K562 (cell line): Measurements from ENCODE around the gene GBX1. TPM values are rescaled to one million over a fixed set of nuclear protein-coding genes. Genes with fewer than 3 reads are reported as not detected.

Experiments used
- ATAC-seq: fragments of 200-7000 bp; cut with Tn5 transposase; 3 replicates; pipeline ENCODE4 v1.9.1; 2020; ENCODE audit warnings: moderate library complexity
- BruUV-seq: library from RNA; stranded (reverse); fragments of 400-500 nt; replicated peaks from 2 replicates; lab custom pipeline; 2021; lab: Mats Ljungman, UMichigan
- CTCF ChIA-PET: fragments of 300-600 bp; formaldehyde crosslinking; extraction: SDS; loops from one replicate; lab custom pipeline; 2021; ENCODE audit warnings: low intra/inter-chr PET ratio; lab: Yijun Ruan, JAX
- POLR2A ChIA-PET: fragments of 300-600, 350-650 bp; sonication (Branson Sonifier 250); formaldehyde crosslinking; extraction: SDS; loops from one replicate; lab custom pipeline; 2021; ENCODE audit warnings: antibody characterized with exemption, inconsistent platforms; lab: Yijun Ruan, JAX
- DNase-seq, 4 experiments: peaks; one replicate each; pipeline versions ENCODE4 v3.0.0 to v3.0.0-alpha.2; 2011 to 2018; ENCODE audit warnings: low spot score in 3 of 4, mixed read lengths in 3 of 4; ENCODE audit errors: extremely low read depth in 1 of 4
- FAIRE-seq: peaks from 2 replicates; lab custom pipeline; 2011; peaks lifted over from hg19 to GRCh38; lab: Jason Lieb, UNC
- H2AFZ ChIP-seq: 2 replicates; pipeline ENCODE4 v1.6.0; 2011; ENCODE audit warnings: low read depth, low read length, control low read depth, inconsistent platforms
- H3K27ac ChIP-seq: fragments of 200-600 bp; 3 replicates; pipeline ENCODE4 v1.8.0; 2011; ENCODE audit warnings: low read depth, mild to moderate bottlenecking, control low read depth, inconsistent platforms, low read length, moderate library complexity, mixed read lengths; ENCODE audit errors: extremely low read depth
- H3K27me3 ChIP-seq, 2 experiments: fragments of 300-600 bp in 1 of 2; 2 replicates in 1 of 2; 3 replicates in 1 of 2; pipeline versions ENCODE4 v1.6.0 to v1.8.0; 2011; ENCODE audit warnings: inconsistent platforms in 2 of 2, low read length in 2 of 2, mild to moderate bottlenecking in 1 of 2, mixed read lengths in 1 of 2, moderate library complexity in 1 of 2; ENCODE audit not compliant: control insufficient read depth in 2 of 2, insufficient read depth in 2 of 2
- H3K36me3 ChIP-seq: fragments of 300-600 bp; 3 replicates; pipeline ENCODE4 v1.8.0; 2011; ENCODE audit warnings: mild to moderate bottlenecking, low read length, inconsistent platforms; ENCODE audit not compliant: control insufficient read depth, insufficient read depth
- H3K4me1 ChIP-seq, 2 experiments: fragments of 200-600 bp in 1 of 2; replicated peaks in 1 of 2; 2 replicates in 1 of 2; 3 replicates in 1 of 2; pipeline versions ENCODE4 v1.5.1 to v1.8.0; 2011; ENCODE audit warnings: inconsistent platforms in 2 of 2, low read length in 2 of 2, mild to moderate bottlenecking in 1 of 2, mixed read lengths in 1 of 2, moderate library complexity in 1 of 2; ENCODE audit not compliant: control insufficient read depth in 2 of 2, insufficient read depth in 2 of 2
- H3K4me2 ChIP-seq: 2 replicates; pipeline ENCODE4 v1.6.1; 2011; ENCODE audit warnings: low read length, control low read depth, inconsistent platforms, mixed read lengths; ENCODE audit not compliant: insufficient read depth
- H3K4me3 ChIP-seq: fragments of 200-600 bp; sonication (generic), shearing (Covaris generic); 2 replicates; pipeline ENCODE4 v1.5.1; 2016; ENCODE audit warnings: control low read depth, inconsistent platforms
- H3K79me2 ChIP-seq: fragments of 200-600 bp; 3 replicates; pipeline ENCODE4 v1.8.0; 2011; ENCODE audit warnings: low read length, inconsistent platforms; ENCODE audit not compliant: control insufficient read depth, insufficient read depth
- H3K9ac ChIP-seq, 2 experiments: 2 replicates each; pipeline versions ENCODE4 v1.6.0 to v1.6.1; 2011; ENCODE audit warnings: low read depth in 2 of 2, low read length in 2 of 2, control low read depth in 1 of 2, inconsistent platforms in 1 of 2, mild to moderate bottlenecking in 1 of 2, mixed read lengths in 1 of 2; ENCODE audit not compliant: insufficient read depth in 1 of 2
- H3K9me1 ChIP-seq: one replicate; pipeline ENCODE4 v1.6.0; 2011; ENCODE audit warnings: inconsistent platforms, mild to moderate bottlenecking, low read length, moderate library complexity; ENCODE audit not compliant: control insufficient read depth, insufficient read depth
- H3K9me3 ChIP-seq: replicated peaks from 2 replicates; pipeline ENCODE4 v1.5.1; 2011; ENCODE audit warnings: low read depth, low read length, inconsistent platforms; ENCODE audit not compliant: control insufficient read depth, insufficient read depth
- H4K20me1 ChIP-seq: replicated peaks from 2 replicates; pipeline ENCODE4 v1.6.1; 2011; ENCODE audit warnings: low read length, inconsistent platforms, mixed read lengths; ENCODE audit not compliant: control insufficient read depth, insufficient read depth
- BMI1 ChIP-seq: fragments of 150-350 bp; IDR thresholded peaks from 2 replicates; pipeline ENCODE4 v1.6.1; 2014; ENCODE audit warnings: low read length
- NFE2 ChIP-seq: IDR thresholded peaks from 2 replicates; pipeline ENCODE4 v1.6.1; 2014; ENCODE audit warnings: antibody characterized with exemption, low read depth
- NFE2L1 ChIP-seq: fragments of 450-650 bp; IDR thresholded peaks from 2 replicates; pipeline ENCODE4 v1.6.1; 2016; ENCODE audit warnings: missing genetic modification characterization, low read depth, mild to moderate bottlenecking, missing compliant biosample characterization, moderate library complexity, borderline replicate concordance
- PCBP1 ChIP-seq: fragments of 200-400 bp; formaldehyde crosslinking; IDR thresholded peaks from 2 replicates; pipeline ENCODE4 v1.6.1; 2018; ENCODE audit warnings: mild to moderate bottlenecking, low read depth, low read length; ENCODE audit not compliant: poor library complexity, severe bottlenecking
- TAF15 ChIP-seq: fragments of 200-400 bp; formaldehyde crosslinking; IDR thresholded peaks from 2 replicates; pipeline ENCODE4 v1.6.1; 2017; ENCODE audit warnings: mild to moderate bottlenecking, low read depth, low read length, moderate library complexity
- ZNF174 ChIP-seq: fragments of 250-450 bp; sonication (Bioruptor Pico); IDR thresholded peaks from 2 replicates; pipeline ENCODE4 v1.4.0; 2020; ENCODE audit warnings: mild to moderate bottlenecking
- ZNF780A ChIP-seq: fragments of 250-450 bp; sonication (Bioruptor Pico); IDR thresholded peaks from 2 replicates; pipeline ENCODE4 v1.5.0; 2021; ENCODE audit warnings: mild to moderate bottlenecking
- WGBS: fragments of 100-300 bp; shearing (Covaris generic); methylation state at CpG from one replicate; pipeline ENCODE4 v1.1.6; 2016; ENCODE audit warnings: low coverage, mixed read lengths; ENCODE audit not compliant: insufficient coverage; ENCODE audit errors: missing lambda C conversion rate; 5-methylcytosine and 5-hydroxymethylcytosine counted together
- in situ Hi-C: fragments of 300-500 bp; cut with MboI; formaldehyde crosslinking; loops from 4 replicates; pipeline ENCODE4 v1.15.0; 2018; ENCODE audit warnings: inconsistent platforms, mixed read lengths
- intact Hi-C: fragments of 100-400 bp; cut with micrococcal nuclease; formaldehyde crosslinking; loops from 2 replicates; pipeline ENCODE4 v1.14.2; 2022
- polyA plus RNA-seq, 8 experiments: library from polyadenylated mRNA; depleted of rRNA in 4 of 8; stranded (reverse) in 5 of 8; unstranded in 3 of 8; fragments of >200 nt; fragmentation: Nextera tagmentation in 2 of 8; fragmentation: Illumina TruSeq in 1 of 8; extraction: Ambion mirVana in 2 of 8; extraction: Trizol in 1 of 8; gene quantifications; 2 replicates each; pipeline versions ENCODE4 v1.2.1 to v1.2.3, GENCODE V29; 2011 to 2014; ENCODE audit warnings: inconsistent platforms in 1 of 8, missing spikeins in 1 of 8
- total RNA-seq, 7 experiments: library from RNA; depleted of rRNA in 6 of 7; stranded (reverse); fragments of >200 nt in 6 of 7; fragmentation: Illumina TruSeq in 2 of 7; extraction: Trizol in 2 of 7; gene quantifications; 2 replicates each; pipeline versions ENCODE4 v1.2.1 to v1.2.3, GENCODE V29; 2011 to 2021; ENCODE audit warnings: low replicate concordance in 1 of 7
- TF ChIP-seq, protein P1 (sequence below): sonication (generic); formaldehyde crosslinking; IDR thresholded peaks from 2 replicates; pipeline ENCODE4 v1.8.1; 2023; ENCODE audit warnings: mild to moderate bottlenecking, missing genetic modification reagents
- TF ChIP-seq, protein P2 (sequence below): fragments of 250-450 bp; sonication (Bioruptor Pico); IDR thresholded peaks from 2 replicates; pipeline ENCODE4 v1.4.0; 2020; ENCODE audit warnings: mild to moderate bottlenecking, moderate library complexity

The GBX1 gene
- total and polyA plus RNA-seq, 9 of the 15 experiments (the other 6 are each of a cell fraction or from before 2014, with no cell fraction given): not detected

DNA sequence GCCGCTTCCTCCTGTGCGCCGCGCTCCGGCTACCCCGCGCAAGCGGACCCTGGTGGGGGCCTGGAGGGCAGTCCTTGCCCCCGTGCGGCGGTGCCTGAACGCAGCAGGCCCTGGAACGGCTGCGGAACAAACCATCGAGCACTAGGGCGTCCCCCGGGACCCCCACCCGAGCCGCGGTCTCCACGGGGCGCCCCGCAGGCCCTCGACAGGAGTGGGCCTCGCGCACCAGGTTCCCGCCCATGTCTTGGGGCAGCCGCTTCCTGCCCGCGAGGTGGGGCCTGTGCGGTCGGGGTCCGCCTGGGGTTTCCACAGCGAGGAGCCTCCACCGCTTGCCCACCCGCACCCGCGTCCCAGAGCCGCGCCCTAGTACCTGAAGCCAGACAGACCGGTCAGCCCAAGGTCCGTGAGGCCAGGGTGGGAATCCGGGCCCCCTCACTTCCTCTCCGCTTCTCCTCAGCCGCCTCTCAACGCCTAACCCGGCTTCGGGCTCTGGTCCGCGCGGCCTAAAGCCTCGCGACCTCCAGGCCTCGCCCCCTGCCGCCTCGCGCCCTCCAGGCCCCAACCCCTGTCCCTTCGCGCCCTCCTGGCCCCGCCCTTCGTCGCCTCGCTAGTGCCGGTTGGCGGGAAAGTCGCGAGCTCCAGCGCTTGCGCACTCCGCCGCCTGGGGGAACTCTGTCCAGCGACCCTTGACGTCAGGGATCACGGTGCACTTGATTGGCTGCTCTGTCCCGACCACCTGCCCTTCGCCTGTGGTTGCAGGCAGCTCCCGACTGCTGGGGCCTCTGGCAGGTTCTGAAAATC is 7.0 kb upstream of the GBX1 start (continued):
- TF ChIP-seq, protein P1, sequence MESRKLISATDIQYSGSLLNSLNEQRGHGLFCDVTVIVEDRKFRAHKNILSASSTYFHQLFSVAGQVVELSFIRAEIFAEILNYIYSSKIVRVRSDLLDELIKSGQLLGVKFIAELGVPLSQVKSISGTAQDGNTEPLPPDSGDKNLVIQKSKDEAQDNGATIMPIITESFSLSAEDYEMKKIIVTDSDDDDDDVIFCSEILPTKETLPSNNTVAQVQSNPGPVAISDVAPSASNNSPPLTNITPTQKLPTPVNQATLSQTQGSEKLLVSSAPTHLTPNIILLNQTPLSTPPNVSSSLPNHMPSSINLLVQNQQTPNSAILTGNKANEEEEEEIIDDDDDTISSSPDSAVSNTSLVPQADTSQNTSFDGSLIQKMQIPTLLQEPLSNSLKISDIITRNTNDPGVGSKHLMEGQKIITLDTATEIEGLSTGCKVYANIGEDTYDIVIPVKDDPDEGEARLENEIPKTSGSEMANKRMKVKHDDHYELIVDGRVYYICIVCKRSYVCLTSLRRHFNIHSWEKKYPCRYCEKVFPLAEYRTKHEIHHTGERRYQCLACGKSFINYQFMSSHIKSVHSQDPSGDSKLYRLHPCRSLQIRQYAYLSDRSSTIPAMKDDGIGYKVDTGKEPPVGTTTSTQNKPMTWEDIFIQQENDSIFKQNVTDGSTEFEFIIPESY (CRISPR knock-in tag): peak; percentile 97
- TF ChIP-seq PCBP1 (peak; percentile 84), NFE2L1 (tag) (no peak), ZNF174 (CRISPR knock-in tag) (no peak)

DNA sequence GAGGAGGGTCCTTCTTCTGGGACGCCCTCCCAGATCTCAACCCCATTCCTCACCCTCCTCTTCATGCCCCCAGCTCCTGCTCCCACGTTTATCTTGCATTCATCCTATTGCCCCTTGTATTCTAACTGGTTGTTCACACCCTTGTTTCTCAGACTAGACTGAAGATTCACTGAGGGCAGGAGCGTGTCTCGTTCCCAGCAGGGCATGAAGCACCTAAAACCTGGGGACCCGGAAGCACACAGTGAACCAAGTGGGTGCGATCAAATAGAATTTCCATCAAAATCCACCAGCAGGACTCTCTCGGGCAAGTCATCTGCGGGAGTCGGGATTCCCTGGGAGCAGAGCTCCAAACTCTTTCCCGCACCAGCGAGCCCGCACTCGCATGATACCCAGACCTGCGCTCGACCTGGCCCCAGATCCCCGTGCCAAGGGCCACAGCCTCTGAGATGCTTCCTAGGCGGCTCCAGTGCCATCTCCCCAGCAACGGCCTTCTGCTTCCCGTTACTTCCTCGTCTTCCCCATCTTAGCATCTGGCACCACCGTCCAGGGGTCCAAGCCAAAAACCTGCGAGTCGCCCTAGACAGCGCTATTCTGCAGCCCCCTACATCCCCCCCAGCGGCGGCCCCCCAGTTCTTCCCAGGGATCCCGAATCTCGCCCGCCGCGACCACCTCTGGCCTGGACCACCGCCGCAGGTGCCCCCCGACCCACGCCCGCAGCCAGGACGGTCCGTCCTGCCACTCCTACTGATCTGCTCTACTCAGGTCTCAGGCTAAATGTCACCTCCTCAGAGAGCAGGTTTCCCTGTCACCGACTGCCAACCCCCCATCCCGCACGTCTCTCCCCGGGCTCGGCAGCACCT is 6.1 kb upstream of the GBX1 start:
- no peak for FAIRE-seq
- ChIA-PET POLR2A (no interaction called here), CTCF (interaction anchor here (0.7 to 2.4 kb wide), 10 partner anchors 32 to 395 kb away, joined by 3 to 74 read pairs (median 12); no protein-coding TSS in a partner anchor)
- in situ Hi-C loops (no loop called here), intact Hi-C loops (loop anchor here (5.0 to 10.0 kb wide), 3 partner anchors 159 to 209 kb away; no protein-coding TSS in a partner anchor)
- peaks cover 29 to 52% of the 10 kb centered on the region in 2 experiments for H3K27me3 ChIP-seq
- no peak overlapping the region for H2AFZ ChIP-seq
- ATAC-seq: no peak
- no peaks in the 10 kb centered on the region; the same call in 1 of the 2 replicates for H3K9me3 ChIP-seq
- DNase-seq: no peak
- H3K9ac ChIP-seq: no peak overlapping the region
- no peak overlapping the region for H3K27ac ChIP-seq
- H3K36me3 ChIP-seq: no peaks in the 10 kb centered on the region
- no peaks in the 10 kb centered on the region for H3K79me2 ChIP-seq
- BruUV-seq: no TSS peak
- H3K4me1 ChIP-seq: peaks cover 0 to 18% of the 10 kb centered on the region in 2 experiments; a peak in 3 of 5 replicates
- H3K9me1 ChIP-seq: peaks cover 3% of the 10 kb centered on the region
- no peak overlapping the region for H3K4me3 ChIP-seq
- no peaks in the 10 kb centered on the region for H4K20me1 ChIP-seq
- 52% methylated on average over 36 of the region's 43 CpGs for WGBS
- H3K4me2 ChIP-seq: no peak overlapping the region
- no peak for TF ChIP-seq BMI1
- TF ChIP-seq, protein P2, sequence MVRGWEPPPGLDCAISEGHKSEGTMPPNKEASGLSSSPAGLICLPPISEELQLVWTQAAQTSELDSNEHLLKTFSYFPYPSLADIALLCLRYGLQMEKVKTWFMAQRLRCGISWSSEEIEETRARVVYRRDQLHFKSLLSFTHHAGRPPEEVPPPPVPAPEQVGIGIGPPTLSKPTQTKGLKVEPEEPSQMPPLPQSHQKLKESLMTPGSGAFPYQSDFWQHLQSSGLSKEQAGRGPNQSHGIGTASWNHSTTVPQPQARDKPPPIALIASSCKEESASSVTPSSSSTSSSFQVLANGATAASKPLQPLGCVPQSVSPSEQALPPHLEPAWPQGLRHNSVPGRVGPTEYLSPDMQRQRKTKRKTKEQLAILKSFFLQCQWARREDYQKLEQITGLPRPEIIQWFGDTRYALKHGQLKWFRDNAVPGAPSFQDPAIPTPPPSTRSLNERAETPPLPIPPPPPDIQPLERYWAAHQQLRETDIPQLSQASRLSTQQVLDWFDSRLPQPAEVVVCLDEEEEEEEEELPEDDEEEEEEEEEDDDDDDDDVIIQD: no peak
- no peak for TF ChIP-seq NFE2
- no peak for TF ChIP-seq ZNF780A (CRISPR knock-in tag)
- TF ChIP-seq TAF15: no peak
